ENCODE measurements around the gene SAMD14.
A peak's percentile ranks its signal among the peaks of the same experiment; 100 is the strongest.

SAMD14 gene

GRCh38 chr17:50132104-50132794, 2.3 kb upstream of the SAMD14 start:
- DNase-seq, result no peak

- DNase-seq, result no peak
These were observed 772 bp upstream of the SAMD14 start for GRCh38 chr17:50130559-50131305.

- no peak for DNase-seq
These were observed 620 bp downstream of the SAMD14 start for GRCh38 chr17:50129353-50129727.

- DNase-seq, result no peak
These were observed 1.3 kb downstream of the SAMD14 start for GRCh38 chr17:50128441-50129352.

- no peak for DNase-seq
These were observed 2.1 kb downstream of the SAMD14 start for GRCh38 chr17:50127697-50128361.

- no peak for DNase-seq
These were observed 4.5 kb downstream of the SAMD14 start for GRCh38 chr17:50125420-50125997.

- no peak for DNase-seq
These were observed 6.2 kb downstream of the SAMD14 start for GRCh38 chr17:50123649-50124349.

- DNase-seq, result no peak
These were observed 7.0 kb downstream of the SAMD14 start for GRCh38 chr17:50122945-50123344.

GRCh38 chr17:50120475-50121253, 9.3 kb downstream of the SAMD14 start:
- DNase-seq, result no peak

GRCh38 chr17:50118828-50119218, 11.1 kb downstream of the SAMD14 start:
- no peak for DNase-seq

- DNase-seq, result no peak
These were observed 11.7 kb downstream of the SAMD14 start for GRCh38 chr17:50118076-50118827.

GRCh38 chr17:50117202-50118051, 12.5 kb downstream of the SAMD14 start:
- peak; percentile 86 for DNase-seq

- DNase-seq, result no peak
These were observed 14.2 kb downstream of the SAMD14 start for GRCh38 chr17:50115756-50116155.

- DNase-seq, result no peak
These were observed 15.1 kb downstream of the SAMD14 start for GRCh38 chr17:50114849-50115357.

- DNase-seq, result no peak
These were observed 15.6 kb downstream of the SAMD14 start for GRCh38 chr17:50114401-50114800.

- DNase-seq, result no peak
These were observed 16.2 kb downstream of the SAMD14 start for GRCh38 chr17:50113624-50114320.

- DNase-seq, result no peak
These were observed 17.3 kb downstream of the SAMD14 start for GRCh38 chr17:50112694-50113093.

All from activated CD8-positive, alpha-beta memory T cell treated with anti-CD3 and anti-CD28 coated beads, Interleukin-2, amount 50 U/mL, for 48 hours (primary cell).